Ovary (tissue), 9 donors: ENCODE measurements around the gene PEPD. TPM values are rescaled to one million over a fixed set of nuclear protein-coding genes. Genes with fewer than 3 reads are reported as not detected.

Experiments used
- DNase-seq, 5 donors: peaks; one replicate each; pipeline ENCODE4 v3.0.0-alpha.2; 2019 to 2020
- H3K27ac ChIP-seq, 2 donors: fragments of 200-600 bp; one replicate each; pipeline versions ENCODE4 v1.5.1 to v1.8.0; 2019 to 2022
- H3K27me3 ChIP-seq: fragments of 200-600 bp; one replicate; pipeline ENCODE4 v1.8.0; 2022
- H3K36me3 ChIP-seq: fragments of 200-600 bp; sonication (generic); one replicate; pipeline ENCODE4 v1.5.1; 2019
- H3K4me1 ChIP-seq: one replicate; pipeline ENCODE4 v1.8.1; 2013; ENCODE audit warnings: mild to moderate bottlenecking, moderate library complexity; ENCODE audit not compliant: insufficient read depth
- H3K4me3 ChIP-seq: fragments of 200-600 bp; sonication (generic); one replicate; pipeline ENCODE4 v1.5.1; 2017
- H3K9me3 ChIP-seq, 2 donors: fragments of 200-600 bp in 1 of 2; sonication (generic) in 1 of 2; one replicate each; pipeline versions ENCODE4 v1.5.1 to v1.8.1; 2013 to 2019; ENCODE audit warnings: mild to moderate bottlenecking in 1 of 2, moderate library complexity in 1 of 2
- CTCF ChIP-seq, 3 donors: fragments of 450-650 bp in 2 of 3; fragments of 200-600 bp in 1 of 3; IDR thresholded peaks; one replicate each; pipeline versions ENCODE4 v1.5.1 to v1.8.0; 2016 to 2022; ENCODE audit warnings: antibody characterized with exemption in 3 of 3, mild to moderate bottlenecking in 1 of 3
- EP300 ChIP-seq: sonication (generic); formaldehyde crosslinking; IDR thresholded peaks from one replicate; pipeline ENCODE4 v1.6.1; 2017; ENCODE audit warnings: antibody characterized with exemption
- POLR2A ChIP-seq: fragments of 450-650 bp; IDR thresholded peaks from one replicate; pipeline ENCODE4 v1.6.1; 2017; ENCODE audit warnings: antibody characterized with exemption, mild to moderate bottlenecking, moderate library complexity
- WGBS, 3 donors: extraction: QIAGEN DNeasy Blood & Tissue Kit in 1 of 3; methylation state at CpG; one replicate each; pipeline versions ENCODE4 v1.1.5 to v1.1.7; 2013 to 2017; 5-methylcytosine and 5-hydroxymethylcytosine counted together
- intact Hi-C, 4 donors: fragments of 100-400 bp; cut with DNase I; formaldehyde crosslinking; loops; one replicate each; pipeline versions ENCODE4 v1.11.0 to v1.15.1; 2022 to 2023
- polyA plus RNA-seq, 2 donors: library from polyadenylated mRNA; stranded (reverse); fragments of 200-250 nt in 1 of 2; fragments of 350-450 nt in 1 of 2; fragmentation: Illumina TruSeq in 1 of 2; extraction: RNeasy Lipid Tissue Mini Kit (QIAGEN cat#74804) in 1 of 2; gene quantifications; one replicate each; pipeline ENCODE4 v1.2.3, GENCODE V29; 2013 to 2014
- total RNA-seq, 7 donors: library from RNA; depleted of rRNA in 2 of 7; stranded (reverse); fragments of >200 nt in 2 of 7; fragmentation: NEBNext Ultra II Directional in 3 of 7; extraction: Animal tissue kit (Norgen Biotek cat#: 25700) in 3 of 7; gene quantifications; one replicate each; pipeline versions ENCODE4 v1.1.0 to v1.2.4, GENCODE V29; 2016 to 2023
- donor health status: DM: no; HTN: no; CAD: no; lungs with moderate emphysema.
- donor health status: DM: no; HTN: no; CAD: no.
- donor health status: Bipolar disorder and iron deficiency.
- donor health status: DM: yes; HTN: yes; CAD: no.
- donor health status: DM: no; HTN: no; CAD: no.
- donor health status: DM: yes; HTN: yes; CAD: no.

PEPD gene
- total and polyA plus RNA-seq, 9 donors, result 38.7 to 66.9 (median 58.9) TPM

DNA sequence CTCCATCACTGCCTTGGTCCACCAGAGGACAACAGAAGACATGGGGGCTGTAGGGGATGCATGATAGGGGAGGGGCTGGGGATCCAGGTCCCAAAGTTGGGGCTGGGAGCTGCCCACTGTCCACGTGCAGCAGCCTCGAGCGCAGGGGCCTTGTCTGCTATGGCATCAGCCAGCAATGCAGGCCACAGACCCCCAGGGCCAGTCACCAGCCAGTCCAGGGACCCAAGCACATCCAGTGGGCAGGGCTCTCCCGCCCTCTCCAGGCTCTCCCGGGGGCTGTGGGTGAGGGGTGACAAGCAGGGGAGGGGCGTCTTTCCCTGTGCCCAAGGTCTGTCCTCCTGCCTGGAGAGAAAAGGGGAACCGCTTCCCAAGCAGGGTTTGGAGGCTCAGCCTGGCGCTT, 32.8 kb downstream of the PEPD start:
- DNase-seq, result no peak
- H3K4me3 ChIP-seq, result no peak overlapping the region
- H3K4me1 ChIP-seq, result no peaks in the 10 kb centered on the region
- H3K27me3 ChIP-seq, result no peaks in the 10 kb centered on the region
- H3K9me3 ChIP-seq, result no peaks in the 10 kb centered on the region
- no peak overlapping the region for H3K27ac ChIP-seq
- TF ChIP-seq EP300 (no peak), CTCF (IDR thresholded peaks at IDR 0.05) (no peak), POLR2A (no peak)
- intact Hi-C loops, result no loop called here
- no peaks in the 10 kb centered on the region for H3K36me3 ChIP-seq
- WGBS, 3 donors, result 88 to 98% (median 93%) methylated on average over 8 of the region's 8 CpGs

- H3K4me3 ChIP-seq, result no peak overlapping the region
- H3K4me1 ChIP-seq, result no peaks in the 10 kb centered on the region
- H3K36me3 ChIP-seq, result no peaks in the 10 kb centered on the region
- H3K9me3 ChIP-seq, result no peaks in the 10 kb centered on the region
- H3K27me3 ChIP-seq, result no peaks in the 10 kb centered on the region
- no peak overlapping the region for H3K27ac ChIP-seq
- DNase-seq, result no peak
- TF ChIP-seq POLR2A, result no peak
- TF ChIP-seq CTCF (IDR thresholded peaks at IDR 0.05), result no peak
- no peak for TF ChIP-seq EP300
- intact Hi-C loops, result no loop called here
- 78 to 83% (median 83%) methylated on average over 16 of the region's 16 CpGs for WGBS, 3 donors
Measured at GRCh38 chr19:33487901-33488800, 33.4 kb downstream of the PEPD start.

- no peak for DNase-seq
- H3K27ac ChIP-seq, result no peak overlapping the region
- intact Hi-C loops, result no loop called here
- H3K36me3 ChIP-seq, result no peaks in the 10 kb centered on the region
- 72 to 83% (median 74%) methylated on average over 23 of the region's 23 CpGs for WGBS, 3 donors
- H3K9me3 ChIP-seq, result no peaks in the 10 kb centered on the region
- no peak overlapping the region for H3K4me3 ChIP-seq
- no peaks in the 10 kb centered on the region for H3K27me3 ChIP-seq
- no peaks in the 10 kb centered on the region for H3K4me1 ChIP-seq
- TF ChIP-seq CTCF (IDR thresholded peaks at IDR 0.05), result no peak
- no peak for TF ChIP-seq POLR2A
Measured at GRCh38 chr19:33486936-33487811, 34.4 kb downstream of the PEPD start.

DNA sequence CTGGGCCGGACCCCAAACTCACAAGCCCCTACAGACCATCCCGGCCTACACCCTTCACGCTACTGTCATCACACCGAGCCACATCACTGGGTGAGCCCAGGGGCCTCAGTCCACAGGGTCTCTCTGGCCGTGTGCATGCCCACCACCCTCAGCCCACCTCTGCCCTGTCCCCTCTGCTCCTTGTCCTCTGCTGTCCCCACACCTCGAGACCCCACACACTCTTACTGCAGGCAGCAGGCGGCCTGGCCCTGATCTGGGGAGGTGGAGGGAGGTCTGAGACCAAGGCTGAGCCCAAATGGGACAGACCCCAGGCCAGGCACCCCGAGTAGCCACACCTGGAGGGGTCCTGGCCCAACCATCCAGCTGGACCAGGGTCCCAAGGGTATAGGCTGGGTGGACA, 35.2 kb downstream of the PEPD start:
- Histone ChIP-seq H3K36me3 (no peaks in the 10 kb centered on the region), H3K4me3 (no peak overlapping the region), H3K4me1 (no peaks in the 10 kb centered on the region), H3K27ac (no peak overlapping the region), H3K9me3 (no peaks in the 10 kb centered on the region), H3K27me3 (no peaks in the 10 kb centered on the region)
- no peak for TF ChIP-seq EP300
- no peak for TF ChIP-seq CTCF (IDR thresholded peaks at IDR 0.05)
- no peak for TF ChIP-seq POLR2A
- DNase-seq, result no peak
- intact Hi-C loops, result no loop called here
- WGBS, 3 donors, result 90 to 94% (median 93%) methylated on average over 8 of the region's 8 CpGs
